Midbrain (tissue), 1 donor: ENCODE data around the gene SYMPK.
"Not testable (repeated sequence)": the region's sequence is repeated elsewhere in the genome, so short reads cannot be mapped to it uniquely, and the experiment has no call there.

Experiments
- DNase-seq: peaks from one replicate; lab custom pipeline; 2025; lab: John Stamatoyannopoulos, UW

The SYMPK gene

DNA sequence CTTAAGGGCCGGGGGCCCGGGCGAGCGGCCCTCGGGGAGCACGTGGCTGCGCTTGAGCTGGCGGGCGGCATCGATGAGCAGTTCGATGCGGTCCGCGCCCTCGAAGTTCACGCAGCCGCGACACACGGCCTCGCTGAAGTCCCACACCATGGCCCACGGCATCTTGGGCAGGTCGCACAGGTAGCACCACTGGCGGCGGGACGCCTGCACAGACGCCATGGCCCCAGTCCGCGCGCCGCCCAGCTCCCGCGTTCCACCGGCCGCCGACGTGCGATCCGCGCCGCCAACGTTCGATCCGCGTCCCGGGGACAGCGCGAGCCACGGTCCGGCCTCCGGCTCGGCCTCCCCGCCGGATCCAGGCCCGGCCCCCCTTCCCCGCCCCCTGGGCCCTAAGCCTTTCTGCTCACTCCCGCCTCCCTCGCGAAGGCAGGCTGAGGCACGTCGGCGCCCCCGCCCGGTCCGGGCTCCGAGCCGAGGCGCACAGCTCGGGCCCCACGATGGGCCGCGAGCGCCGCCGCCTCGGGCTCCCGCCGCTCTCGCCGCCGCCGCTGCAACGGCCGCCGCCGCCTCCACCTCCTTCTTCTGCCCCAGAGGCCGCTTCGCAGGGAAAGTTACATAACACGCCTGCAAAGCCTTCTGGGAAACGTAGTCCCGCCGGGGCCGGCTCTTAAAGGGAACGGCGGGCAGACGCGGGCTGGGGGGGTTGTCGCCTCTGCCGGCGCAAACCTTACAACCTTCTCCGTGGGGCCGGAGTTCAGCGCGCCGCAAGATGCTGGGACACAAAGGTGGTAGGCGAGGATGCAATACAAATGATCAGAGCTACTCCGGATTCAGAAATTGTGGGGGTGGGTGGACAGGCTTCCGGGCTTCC, 22.8 kb upstream of the SYMPK start, which contains the start of gene IRF2BP1:
TSS of gene IRF2BP1 (minus strand) at position 586 of the 871 bp plus-strand sequence. CDS start at position 219, 367 bp downstream.
- peak; percentile 95 for DNase-seq

DNA sequence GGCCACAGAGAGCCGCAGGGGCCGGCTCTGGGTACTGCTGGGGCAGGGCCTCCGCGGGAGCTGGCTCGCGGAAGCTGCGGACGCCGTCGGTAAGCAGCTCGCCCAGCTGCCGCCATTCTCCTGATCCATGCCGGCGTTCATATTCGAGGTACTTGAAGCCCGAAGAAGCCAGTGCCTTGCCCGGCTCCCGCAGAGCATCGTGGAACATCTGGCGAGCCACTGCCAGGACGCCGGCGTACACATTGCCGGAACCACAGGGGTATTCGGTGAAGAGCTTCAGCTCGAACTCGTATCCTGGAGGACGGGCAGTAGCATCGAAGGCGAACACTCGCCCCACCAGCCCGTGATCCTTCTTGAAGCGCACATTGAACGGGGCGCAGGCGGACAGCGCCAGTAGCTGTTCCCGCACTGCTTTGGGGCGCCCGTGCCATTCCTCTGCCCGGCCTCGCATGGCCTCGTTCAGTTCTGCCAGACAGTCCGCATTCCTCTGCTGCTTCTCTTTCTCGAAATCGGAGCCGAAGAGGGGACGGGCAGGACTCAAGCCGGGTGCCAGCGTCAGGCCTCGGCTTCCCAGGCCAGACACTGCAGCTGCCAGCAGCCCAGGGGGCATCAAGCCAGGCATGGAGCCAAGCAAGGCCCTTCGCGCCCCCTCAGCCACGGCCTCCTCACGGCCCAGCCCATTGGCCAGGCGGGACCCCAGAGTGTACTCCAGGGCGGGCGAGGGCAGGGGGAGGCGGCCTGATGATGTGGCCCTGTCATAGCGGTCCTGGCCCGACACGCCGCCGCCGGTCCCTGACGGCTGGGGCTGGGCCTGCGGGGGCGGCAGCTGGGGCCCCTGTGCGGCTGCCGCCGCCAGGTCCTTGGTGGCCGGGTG, 22.0 kb upstream of the SYMPK start:
- DNase-seq: no peak

DNA sequence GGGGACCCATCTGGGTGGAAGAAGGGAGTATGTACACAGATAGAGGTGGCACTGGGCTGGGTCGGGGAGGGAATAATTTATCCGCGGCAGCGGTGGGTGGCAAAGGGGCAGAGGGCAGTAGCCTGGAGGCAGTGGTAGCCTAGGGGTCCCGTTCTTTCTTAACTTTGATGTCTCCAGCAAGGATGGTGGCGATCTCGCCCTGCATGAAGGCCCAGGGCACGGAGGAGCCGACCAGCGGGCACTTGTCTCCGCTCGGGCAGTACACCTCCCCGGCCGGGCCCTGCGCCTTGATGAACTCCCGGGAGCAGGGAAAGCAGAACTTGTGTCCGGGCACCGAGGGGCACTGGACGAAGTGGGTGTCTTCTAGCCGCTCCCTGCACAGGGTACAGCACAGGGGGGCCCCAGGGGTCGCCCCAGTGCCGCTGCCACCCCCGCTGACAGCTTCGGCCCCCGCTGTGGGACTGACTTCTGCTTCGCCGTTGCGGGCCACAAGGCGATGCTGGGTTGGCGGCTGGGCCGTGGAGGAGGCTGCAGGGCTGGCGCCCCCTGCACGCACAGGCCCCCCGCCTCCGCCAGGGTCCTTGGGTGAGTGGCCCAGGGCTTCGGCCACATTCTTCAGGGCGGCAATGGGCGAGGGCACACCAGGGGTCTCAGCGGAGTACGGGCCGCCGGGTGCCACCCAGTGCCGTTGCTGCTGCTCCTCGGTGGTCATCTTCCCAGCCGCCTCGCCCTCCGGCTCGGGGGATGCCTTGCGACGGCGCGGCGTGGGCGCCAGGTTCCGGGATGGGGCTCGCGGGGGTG, 21.1 kb upstream of the SYMPK start:
- no peak for DNase-seq

DNA sequence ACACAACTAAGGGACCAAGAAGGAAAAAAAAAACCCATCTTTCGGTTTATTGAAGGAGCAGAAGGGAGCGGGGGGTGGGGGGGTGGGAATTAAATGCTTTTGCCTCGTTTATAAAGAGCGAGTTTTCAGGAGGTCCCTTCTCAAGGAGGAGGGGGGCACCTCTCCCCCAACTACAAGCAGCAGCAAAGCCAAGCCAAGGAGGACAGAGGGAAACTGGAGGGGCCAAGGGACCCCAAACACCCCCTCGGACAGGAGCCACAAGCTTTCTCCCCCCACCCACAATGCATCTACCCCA, 20.6 kb upstream of the SYMPK start:
- no peak for DNase-seq

DNA sequence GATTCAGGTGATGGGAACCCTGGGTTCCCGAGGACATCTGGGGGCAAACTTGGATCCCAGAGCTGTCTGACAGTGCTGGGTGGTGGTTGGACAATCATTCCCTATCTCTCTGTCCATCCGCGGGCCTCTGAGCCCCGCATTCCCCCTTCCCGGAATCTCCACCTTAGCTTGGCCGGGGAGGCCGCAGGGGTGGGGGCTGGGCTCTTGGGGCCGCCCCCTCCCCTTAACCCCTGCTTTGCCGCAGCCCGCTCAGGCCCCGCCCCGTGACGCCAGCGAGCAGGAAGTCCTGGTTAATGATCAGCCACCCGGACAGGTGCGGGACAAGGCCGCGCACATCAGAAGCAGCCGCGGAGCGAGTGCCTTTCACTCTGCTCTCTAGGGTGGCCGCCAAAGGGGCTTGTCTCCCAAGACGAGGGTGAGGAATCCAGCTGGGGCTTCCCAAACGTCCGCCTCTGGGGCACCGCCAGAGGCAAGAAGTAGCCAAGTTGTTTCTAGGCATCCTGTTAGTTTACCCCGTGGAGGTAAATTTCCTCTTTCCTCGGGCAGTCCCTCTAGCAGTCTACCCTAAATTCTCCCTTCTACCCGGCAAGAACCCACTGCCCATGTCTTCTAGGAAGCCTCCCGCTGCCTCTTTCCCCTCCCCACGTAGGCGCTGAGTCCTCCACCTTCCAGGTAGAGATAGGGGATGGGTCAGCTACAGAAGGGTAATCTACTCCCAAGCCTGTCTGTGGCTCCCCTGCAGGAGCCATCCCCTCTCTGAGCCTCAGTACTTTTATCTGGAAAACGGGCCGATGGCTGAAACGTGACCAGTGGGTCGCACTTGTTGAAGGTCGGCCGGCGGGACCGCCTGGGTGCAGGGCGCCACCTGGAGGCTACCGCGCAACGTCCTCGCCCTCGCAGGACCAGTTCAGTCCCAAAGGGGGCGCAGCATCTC, 20.0 kb upstream of the SYMPK start:
- DNase-seq: peak; percentile 25

DNA sequence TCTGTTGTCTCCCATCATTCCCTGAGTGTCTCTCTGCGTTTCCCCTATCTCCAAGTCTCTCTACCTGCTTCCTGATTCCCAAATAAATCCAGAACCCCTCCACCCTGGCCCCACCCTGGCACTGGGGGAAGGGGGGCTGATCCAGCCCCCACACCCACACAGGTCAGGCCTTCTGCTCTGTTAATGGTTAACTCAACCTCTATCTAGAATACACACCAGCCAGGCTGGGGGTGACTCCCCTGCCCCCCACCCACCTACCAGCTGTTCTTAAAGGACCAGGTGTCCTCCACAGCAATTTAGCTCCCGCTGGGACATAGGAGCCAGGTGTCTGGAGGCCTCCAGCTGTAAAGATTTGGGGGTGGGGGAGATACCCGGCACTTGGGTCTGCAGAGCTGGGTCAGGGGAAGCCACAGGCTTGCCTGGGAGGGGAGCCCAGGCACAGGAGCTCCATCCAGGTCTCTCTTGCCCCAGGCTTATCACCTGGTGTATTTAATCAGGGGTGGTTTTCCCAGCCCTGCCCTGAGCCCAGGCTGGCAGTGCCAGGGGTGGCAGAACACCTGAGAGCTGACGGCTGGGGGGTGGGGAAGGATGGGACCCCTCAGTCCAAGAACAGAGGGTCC, 19.1 kb upstream of the SYMPK start:
- DNase-seq: no peak

DNA sequence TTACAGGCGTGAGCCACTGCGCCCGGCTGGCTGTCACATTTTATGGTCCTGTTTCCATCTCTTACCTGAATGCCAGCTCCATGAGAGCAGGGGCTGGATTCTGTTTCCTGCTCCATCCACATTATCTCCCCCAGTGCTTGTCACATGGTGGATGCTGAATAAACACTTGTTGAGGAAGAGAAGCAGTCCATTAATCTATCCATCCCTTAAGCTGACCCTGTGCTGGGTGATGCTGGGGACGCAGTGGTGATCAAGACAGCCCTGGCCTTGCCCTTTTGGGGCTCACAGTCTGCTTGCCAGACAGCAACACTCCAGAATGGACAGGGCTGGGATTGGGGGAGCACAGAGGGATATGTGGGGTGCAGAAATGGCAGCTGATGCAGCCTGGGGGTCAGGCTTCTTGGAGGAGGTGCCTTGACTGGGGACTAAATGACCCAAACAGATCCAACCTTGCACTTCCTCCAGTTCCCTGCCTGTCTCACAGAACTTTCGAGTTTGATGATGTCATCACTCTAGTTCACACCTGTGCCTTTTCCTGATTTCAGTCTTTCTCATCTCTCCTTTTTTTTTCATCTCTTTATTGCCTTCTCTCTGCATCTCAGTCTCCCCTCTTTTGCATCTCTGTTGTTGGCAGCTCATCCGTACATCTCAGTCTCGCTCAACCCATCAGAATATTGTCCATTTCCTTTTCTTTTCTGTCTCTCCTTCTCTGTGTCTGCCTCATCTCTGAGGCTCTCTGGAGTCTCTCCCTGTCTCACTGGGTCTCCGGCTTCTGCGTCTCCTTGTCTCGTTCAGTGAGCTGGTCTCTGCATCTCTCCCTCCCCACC, 18.3 kb upstream of the SYMPK start:
- no peak for DNase-seq

DNA sequence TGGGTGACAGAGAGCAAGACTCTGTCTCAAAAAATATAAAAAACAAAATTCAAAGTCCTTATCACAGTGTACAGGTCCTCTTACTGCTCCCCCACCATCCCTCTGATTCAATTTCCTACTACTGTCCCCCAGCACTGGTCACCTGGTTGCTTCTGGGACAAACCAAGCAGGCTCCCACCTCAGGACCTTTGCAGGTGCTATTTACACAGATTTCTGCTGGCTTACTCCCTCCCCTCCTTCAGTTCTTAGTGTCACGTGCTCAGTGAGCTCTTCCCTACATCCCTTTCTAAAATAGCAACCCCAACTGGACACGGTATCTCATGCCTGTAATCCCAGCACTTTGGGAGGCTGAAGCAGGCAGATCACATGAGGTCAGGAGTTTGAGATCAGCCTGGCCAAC, 17.0 kb upstream of the SYMPK start:
- DNase-seq: no peak

DNA sequence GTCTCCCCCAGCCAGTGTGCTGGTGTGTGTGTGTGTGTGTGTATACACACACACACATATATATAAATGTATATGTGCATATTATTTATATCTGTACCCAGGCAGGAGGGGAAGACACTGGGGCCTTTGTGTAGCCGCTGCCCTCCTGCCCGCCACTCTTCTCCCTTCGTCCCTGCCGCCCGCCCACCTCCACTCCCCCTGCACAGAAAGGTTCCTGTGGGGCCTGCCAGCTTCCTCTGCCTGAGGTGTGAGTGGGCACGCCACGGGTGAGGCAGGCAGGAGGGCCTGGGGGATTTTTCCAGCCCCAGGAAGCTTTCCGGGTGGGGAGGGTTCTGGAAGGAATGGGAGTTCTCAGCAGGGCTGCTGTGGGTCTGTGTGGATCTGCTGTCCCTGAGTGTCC, 16.1 kb upstream of the SYMPK start:
- DNase-seq: no peak

DNA sequence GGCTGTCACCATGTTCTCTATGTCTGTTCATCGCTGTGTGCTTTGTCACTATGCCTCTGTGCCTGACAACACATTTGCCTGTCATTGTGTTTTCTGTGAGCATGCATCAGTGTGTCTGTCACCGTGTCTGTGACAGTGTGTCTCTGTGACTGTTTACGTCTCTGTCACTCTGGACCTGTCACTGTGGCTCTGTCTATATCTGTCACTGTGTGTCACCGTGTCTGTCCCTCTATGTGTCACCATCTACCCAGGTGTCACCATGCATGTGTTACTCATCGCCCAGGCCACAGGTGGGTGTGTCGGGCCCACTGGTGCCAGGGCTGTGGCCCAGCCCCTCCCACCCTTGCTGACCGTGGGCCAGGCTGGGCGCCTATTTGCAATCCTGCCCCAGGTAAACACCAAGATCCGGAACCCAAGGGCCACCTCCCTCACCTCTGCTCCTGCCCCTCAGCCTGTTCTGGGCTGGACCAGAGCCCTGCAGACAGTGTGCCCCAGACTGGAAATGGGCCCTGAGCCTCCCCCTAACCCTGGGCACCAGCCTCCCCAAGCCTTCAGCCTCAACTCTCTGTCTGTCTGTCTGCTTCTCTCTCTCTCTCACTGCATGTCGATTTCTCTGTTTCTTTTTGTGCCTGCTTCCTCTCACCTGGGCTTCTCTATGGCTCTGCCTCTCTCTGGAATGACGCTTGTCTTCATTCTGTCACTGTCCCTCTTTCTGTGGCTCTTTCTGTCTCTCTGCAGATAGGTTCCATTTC, 15.3 kb upstream of the SYMPK start:
- no peak for DNase-seq

DNA sequence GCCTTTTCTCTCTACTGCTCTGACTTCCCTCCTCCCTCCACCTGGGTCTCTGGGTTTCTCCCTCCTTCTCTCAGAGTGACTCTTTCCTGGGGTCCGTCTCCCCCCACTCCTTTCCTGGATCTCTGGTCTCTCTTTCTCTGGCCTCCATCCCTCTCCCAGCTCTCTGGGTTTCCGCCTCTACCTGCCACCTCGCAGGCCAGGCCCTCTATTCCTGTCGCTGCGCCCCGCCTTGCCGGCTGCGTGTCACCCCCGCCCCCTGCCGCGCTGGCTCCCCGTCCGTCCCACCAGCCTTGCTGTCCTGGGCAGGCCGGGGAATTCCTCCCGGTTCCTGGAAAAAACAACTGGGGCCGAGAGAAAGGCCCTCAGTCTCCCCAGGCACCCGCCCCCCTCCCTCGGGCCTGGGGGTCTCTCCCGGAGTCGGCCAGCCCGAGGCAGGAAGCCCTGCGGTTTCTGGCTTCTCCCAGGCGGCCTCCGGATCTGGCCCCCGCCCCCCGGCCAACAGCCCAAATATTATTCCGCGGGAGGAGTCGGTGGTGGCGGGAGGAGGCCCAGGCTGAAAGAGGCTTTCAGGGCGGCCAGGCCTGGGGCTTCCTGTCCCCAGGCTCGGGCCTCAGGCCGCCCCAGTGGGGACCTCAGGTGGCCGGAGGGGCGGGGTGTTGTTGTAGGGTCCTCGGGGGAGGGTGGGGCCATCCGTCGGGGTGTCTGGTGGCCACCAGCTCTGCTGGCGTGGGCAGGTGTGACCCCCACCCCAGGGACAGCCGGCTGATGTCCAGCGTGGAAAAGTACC, 13.7 kb upstream of the SYMPK start:
- DNase-seq: no peak

DNA sequence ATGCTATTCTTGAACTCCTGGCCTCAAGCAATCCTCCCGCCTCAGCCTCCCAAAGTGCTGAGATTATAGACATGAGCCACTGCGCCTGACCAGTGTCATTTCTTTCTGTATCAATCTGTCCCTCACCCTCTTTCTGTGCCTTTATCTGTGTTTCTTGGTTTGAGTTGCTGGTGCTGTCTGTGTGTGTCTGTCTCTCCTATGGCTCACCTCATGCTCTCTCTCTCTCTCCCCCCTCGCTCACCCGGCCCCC, 13.1 kb upstream of the SYMPK start:
- no peak for DNase-seq

DNA sequence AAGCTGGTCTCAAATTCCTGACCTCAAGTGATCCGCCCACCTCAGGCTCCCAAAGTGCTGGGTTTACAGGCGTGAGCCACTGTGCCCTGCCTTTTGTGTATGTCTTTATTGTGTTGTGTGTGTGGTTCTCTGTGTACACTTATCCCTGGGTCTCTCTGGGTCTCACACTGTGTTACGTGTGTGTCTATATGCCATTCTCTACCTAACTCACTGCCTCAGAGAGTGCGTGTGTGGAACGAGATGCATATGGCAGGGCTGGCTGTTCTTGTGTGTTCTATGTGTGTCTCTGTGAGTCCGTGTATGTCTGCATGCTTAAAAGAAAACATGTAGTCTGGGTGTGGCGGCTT, 11.6 kb upstream of the SYMPK start:
- DNase-seq: no peak

DNA sequence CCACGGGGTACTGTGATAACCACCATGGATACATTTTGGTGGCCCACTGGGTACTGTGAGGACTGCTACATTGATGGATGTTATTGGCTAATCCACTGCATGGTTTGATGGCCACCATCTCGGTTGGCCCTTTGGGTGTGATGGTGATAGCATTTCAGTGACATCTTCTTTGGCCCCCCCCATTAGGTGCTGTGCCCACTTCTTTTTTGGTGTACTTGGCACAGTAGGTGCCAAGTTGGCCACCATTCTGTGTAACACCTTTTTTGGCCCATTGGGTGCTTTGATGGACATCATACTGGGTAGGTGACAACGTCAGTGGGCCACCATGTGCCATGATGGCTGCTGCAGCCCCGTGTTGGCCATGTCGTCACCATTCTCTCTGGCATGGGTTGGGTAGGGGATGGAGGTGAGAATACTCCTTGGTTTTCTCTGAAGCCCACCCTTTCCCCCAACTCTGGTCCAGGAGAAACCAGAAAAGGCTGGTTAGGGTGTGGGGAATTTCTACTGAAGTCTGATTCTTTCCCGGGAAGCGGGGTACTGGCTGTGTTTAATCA, 10.3 kb upstream of the SYMPK start:
- no peak for DNase-seq

DNA sequence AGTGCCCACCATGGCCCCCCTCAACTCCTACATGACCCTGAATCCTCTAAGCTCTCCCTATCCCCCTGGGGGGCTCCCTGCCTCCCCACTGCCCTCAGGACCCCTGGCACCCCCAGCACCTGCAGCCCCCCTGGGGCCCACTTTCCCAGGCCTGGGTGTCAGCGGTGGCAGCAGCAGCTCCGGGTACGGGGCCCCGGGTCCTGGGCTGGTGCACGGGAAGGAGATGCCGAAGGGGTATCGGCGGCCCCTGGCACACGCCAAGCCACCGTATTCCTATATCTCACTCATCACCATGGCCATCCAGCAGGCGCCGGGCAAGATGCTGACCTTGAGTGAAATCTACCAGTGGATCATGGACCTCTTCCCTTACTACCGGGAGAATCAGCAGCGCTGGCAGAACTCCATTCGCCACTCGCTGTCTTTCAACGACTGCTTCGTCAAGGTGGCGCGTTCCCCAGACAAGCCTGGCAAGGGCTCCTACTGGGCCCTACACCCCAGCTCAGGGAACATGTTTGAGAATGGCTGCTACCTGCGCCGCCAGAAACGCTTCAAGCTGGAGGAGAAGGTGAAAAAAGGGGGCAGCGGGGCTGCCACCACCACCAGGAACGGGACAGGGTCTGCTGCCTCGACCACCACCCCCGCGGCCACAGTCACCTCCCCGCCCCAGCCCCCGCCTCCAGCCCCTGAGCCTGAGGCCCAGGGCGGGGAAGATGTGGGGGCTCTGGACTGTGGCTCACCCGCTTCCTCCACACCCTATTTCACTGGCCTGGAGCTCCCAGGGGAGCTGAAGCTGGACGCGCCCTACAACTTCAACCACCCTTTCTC, 9.4 kb upstream of the SYMPK start:
- DNase-seq: no peak

DNA sequence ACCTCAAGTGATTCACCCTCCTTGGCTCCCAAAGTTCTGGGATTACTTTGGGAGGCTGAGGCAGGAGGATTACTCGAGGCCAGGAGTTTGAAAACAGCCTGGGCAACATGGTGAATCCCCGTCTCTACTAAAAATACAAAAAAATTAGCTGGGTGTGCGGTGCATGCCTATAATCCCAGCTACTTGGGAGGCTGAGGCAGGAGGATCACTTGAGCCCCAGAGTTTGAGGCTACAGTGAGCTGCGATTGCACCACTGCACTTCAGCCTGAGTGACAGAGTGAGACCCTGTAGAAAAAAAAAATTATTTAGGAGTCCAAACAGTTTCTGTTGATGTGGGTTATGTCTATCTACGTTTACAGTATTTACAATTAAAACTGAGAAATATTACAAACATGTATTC, 7.9 kb upstream of the SYMPK start:
- DNase-seq: no peak

DNA sequence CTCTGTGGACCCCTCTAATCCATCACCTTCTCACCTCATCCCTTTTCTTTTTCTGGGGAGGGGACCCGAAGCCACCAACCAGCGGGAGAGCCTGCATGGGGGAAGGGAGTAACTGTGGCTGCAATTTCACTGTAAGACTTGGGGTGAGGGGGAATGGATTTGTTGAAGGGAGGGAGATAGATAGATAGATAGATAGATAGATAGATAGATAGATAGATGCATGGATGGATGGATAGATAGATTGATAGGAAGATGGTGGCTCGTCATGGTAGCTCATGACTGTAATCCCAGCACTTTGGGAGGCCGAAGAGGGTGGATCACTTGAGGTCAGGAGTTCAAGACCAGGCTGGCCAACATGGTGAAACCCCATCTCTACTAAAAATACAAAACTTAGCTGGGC, 4.3 kb upstream of the SYMPK start:
- not testable (repeated sequence) for DNase-seq
